Left ventricle myocardium inferior (tissue), 1 donor: Measurements from ENCODE around the gene KCTD2. TPM values are rescaled to one million over a fixed set of nuclear protein-coding genes. Genes with fewer than 3 reads are reported as not detected.

Experiments
- DNase-seq: peaks from one replicate; pipeline ENCODE4 v3.0.0-alpha.2; 2020
- H3K27ac ChIP-seq: fragments of 200-600 bp; replicated peaks from 2 replicates; pipeline ENCODE4 v1.8.0; 2021
- H3K27me3 ChIP-seq: fragments of 200-600 bp; 2 replicates; pipeline ENCODE4 v1.8.0; 2021; ENCODE audit warnings: low read depth
- H3K36me3 ChIP-seq: fragments of 200-600 bp; 2 replicates; pipeline ENCODE4 v1.8.0; 2021
- H3K4me1 ChIP-seq: fragments of 200-600 bp; 2 replicates; pipeline ENCODE4 v1.8.0; 2021
- H3K4me3 ChIP-seq: fragments of 200-600 bp; 2 replicates; pipeline ENCODE4 v1.8.0; 2021; ENCODE audit warnings: mild to moderate bottlenecking, moderate library complexity
- H3K9me3 ChIP-seq: fragments of 200-600 bp; replicated peaks from 2 replicates; pipeline ENCODE4 v1.8.0; 2021
- CTCF ChIP-seq: fragments of 200-600 bp; IDR thresholded peaks from 2 replicates; pipeline ENCODE4 v1.8.0; 2021; ENCODE audit warnings: antibody characterized with exemption, mild to moderate bottlenecking, borderline replicate concordance
- intact Hi-C: fragments of 100-400 bp; cut with micrococcal nuclease; formaldehyde crosslinking; loops from one replicate; pipeline ENCODE4 v1.11.0; 2022
- total RNA-seq: library from RNA; stranded (reverse); fragmentation: NEBNext Ultra II Directional; extraction: Animal tissue kit (Norgen Biotek cat#: 25700); gene quantifications from one replicate; pipeline ENCODE4 v1.2.1, GENCODE V29; 2021
- donor health status: DM: no; HTN: yes; CAD: no; lungs with severe emphysema.

KCTD2 gene
- total RNA-seq, 1 donor from 2014 or later: 23.1 TPM

DNA sequence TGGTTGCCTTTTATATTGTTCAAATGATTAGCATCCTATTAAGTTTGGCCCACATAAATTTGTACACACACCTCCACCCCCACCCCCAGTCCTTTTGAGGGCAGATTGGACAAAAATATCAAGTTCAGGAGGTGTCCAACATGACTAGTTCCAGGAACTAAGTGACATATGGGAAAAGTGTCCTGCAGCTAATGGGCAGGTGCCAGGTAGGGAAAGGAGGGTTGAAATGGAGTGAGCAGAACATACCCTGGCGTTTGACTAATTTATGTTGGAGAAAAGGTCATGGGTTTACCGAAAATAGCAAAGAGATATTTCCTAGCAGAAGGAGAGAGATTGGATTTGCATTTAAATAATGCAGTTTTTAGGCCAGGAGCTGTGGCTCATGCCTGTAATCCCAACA, 4.9 kb downstream of the KCTD2 start:
- TF ChIP-seq CTCF: no peak
- DNase-seq: no peak
- H3K27me3 ChIP-seq: no peaks in the 10 kb centered on the region
- no peak overlapping the region for H3K27ac ChIP-seq
- peaks cover 26% of the 10 kb centered on the region for H3K4me1 ChIP-seq
- no peak overlapping the region for H3K4me3 ChIP-seq
- intact Hi-C loops: no loop called here
- H3K9me3 ChIP-seq: no peaks in the 10 kb centered on the region
- peaks cover 61% of the 10 kb centered on the region for H3K36me3 ChIP-seq

DNA sequence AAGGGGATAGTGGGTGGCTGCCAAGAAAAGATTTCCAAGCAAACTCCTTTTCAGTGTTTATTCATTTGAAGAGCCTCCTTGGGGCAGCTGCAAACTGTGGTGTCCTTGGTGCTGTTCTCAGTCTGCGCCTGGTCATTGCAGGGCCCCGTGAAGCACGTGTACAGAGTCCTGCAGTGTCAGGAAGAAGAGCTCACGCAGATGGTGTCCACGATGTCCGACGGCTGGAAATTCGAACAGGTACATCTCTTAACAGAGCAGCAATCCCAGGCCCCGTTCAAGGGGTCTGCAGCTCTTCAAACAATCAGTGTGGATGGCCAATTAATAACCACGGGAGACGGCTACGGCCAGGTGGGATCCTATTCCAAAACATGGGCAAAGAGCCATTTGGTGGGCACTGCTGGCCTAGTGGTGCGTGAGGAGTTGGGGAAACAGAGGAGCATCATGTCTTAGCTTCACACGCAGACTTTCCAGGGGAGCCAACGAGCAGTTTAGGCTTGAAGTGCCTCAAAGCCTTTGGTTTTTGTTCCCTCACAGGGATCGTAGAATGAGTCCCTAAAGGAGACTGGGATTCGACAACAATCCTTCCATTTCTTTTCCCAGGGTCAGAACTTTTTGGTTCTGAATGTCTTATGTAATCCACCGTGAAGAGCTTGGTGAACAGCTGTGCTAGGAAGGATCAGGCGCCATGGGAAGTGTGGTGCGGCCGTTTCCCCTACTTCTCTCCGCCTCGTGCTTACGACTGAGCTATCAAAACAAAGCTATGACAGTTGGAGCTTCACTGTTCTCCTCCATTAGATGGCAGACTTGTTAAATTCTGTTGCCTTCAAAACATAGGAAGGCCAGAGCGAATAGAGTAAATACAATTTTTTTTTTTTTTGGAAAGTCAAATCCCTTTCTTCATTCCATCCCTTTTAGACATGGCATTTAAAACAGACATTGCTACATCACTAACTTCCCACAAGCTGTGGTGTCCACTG, 12.6 kb downstream of the KCTD2 start:
- Histone ChIP-seq H3K9me3 (no peaks in the 10 kb centered on the region), H3K4me1 (peaks cover 14% of the 10 kb centered on the region), H3K27ac (peak overlapping the region; percentile 73), H3K27me3 (no peaks in the 10 kb centered on the region), H3K36me3 (peaks cover 64% of the 10 kb centered on the region), H3K4me3 (no peak overlapping the region)
- intact Hi-C loops: no loop called here
- peak; percentile 62 for TF ChIP-seq CTCF
- DNase-seq: peak; percentile 36

DNA sequence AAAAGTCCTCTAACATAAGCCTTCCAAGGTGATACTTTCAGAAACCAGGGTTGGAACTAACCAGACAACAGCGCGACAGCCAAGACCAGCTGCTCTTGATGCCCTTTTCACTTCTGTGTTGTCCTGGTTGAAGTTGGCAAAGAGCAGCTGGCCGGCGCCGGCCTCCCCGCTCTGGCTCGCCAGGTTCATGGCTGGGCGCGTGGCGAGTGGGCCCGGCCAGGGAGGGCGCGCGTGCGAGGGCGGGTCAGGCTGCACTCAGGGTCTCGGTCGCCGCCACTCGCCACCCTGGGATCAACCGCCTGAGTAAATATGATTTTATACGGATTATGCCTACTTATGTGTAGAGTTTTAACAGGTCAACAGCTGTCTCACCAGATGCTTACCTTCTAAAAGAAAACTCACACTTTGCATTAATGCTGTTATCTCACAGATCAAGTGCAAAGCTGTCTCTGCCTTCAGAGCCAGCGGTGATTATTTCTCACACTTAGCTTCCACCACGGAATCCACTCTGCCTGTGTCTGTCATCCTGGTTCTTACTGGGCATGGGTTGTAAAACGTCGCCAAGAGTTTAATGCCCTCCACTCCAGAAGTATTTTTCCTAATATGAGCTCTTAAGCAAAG, 13.5 kb downstream of the KCTD2 start:
- DNase-seq: no peak
- no peaks in the 10 kb centered on the region for H3K27me3 ChIP-seq
- no peak for TF ChIP-seq CTCF
- peaks cover 57% of the 10 kb centered on the region for H3K36me3 ChIP-seq
- H3K4me1 ChIP-seq: peaks cover 14% of the 10 kb centered on the region
- no peaks in the 10 kb centered on the region for H3K9me3 ChIP-seq
- peak overlapping the region; percentile 73 for H3K27ac ChIP-seq
- no peak overlapping the region for H3K4me3 ChIP-seq
- intact Hi-C loops: no loop called here

- no peaks in the 10 kb centered on the region for H3K9me3 ChIP-seq
- TF ChIP-seq CTCF: no peak
- peaks cover 52% of the 10 kb centered on the region for H3K36me3 ChIP-seq
- no peak overlapping the region for H3K4me3 ChIP-seq
- H3K27ac ChIP-seq: peak overlapping the region; percentile 73
- peaks cover 14% of the 10 kb centered on the region for H3K4me1 ChIP-seq
- intact Hi-C loops: no loop called here
- no peaks in the 10 kb centered on the region for H3K27me3 ChIP-seq
- DNase-seq: no peak
Observed at GRCh38 chr17:75061055-75061438, 14.0 kb downstream of the KCTD2 start.

GRCh38 chr17:75061618-75062017, 14.6 kb downstream of the KCTD2 start:
- Histone ChIP-seq H3K4me3 (no peak overlapping the region), H3K27me3 (no peaks in the 10 kb centered on the region), H3K36me3 (peaks cover 46% of the 10 kb centered on the region), H3K9me3 (no peaks in the 10 kb centered on the region), H3K4me1 (peaks cover 14% of the 10 kb centered on the region), H3K27ac (no peak overlapping the region)
- DNase-seq: no peak
- TF ChIP-seq CTCF: no peak
- intact Hi-C loops: no loop called here
